HG03378 (cell line): ENCODE data around the gene FBXO3.

Experiments used
- ATAC-seq: cut with Tn5 transposase; IDR thresholded peaks from one replicate; pipeline ENCODE4 v1.9.1; 2021; ENCODE audit warnings: mild to moderate bottlenecking, moderate library complexity; ENCODE audit not compliant: unreplicated experiment

The FBXO3 gene

GRCh38 chr11:33773404-33773986, 825 bp downstream of the FBXO3 start:
- ATAC-seq = no peak

- ATAC-seq = no peak
These were observed 1.4 kb downstream of the FBXO3 start for GRCh38 chr11:33772870-33773269.

DNA sequence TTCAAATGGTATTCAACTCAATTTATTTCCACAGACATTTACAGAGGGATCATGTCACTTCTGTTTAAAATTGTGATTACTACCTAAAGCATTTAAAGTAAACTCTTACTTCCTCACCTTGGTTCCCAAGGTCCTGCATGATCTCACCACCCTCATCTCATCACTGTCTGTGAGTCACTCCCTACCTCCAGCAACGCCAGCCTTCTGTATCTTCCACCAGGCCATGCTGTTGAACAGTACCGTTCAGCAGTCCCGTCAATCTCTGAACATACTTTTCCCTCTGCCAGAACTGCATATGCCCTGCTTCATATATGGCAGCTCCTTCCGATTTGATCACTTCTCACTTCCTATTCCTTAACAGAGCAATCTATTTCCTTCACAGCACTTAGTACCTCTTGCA, 2.0 kb downstream of the FBXO3 start:
- no peak for ATAC-seq

GRCh38 chr11:33770236-33770635, 4.1 kb downstream of the FBXO3 start:
- ATAC-seq = no peak

DNA sequence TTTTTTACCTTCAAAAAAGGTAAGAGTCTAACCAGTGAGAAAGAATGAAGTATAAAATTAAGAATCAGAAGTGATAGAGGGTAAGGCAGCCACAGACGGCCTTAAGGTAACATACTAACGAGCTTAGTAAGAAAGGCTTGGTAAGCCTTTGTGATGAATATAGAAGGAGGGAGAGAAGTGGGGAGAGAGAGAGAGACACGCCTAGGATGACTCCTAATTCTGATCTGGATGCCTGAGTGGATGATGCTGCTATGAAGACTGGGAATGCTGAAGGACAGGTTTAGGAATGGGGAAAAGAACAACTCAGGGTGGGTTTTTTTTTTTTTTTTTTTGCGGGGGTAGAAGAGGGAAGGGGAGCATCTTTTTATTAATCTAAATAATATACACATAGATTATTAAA, 4.8 kb downstream of the FBXO3 start:
- no peak for ATAC-seq

DNA sequence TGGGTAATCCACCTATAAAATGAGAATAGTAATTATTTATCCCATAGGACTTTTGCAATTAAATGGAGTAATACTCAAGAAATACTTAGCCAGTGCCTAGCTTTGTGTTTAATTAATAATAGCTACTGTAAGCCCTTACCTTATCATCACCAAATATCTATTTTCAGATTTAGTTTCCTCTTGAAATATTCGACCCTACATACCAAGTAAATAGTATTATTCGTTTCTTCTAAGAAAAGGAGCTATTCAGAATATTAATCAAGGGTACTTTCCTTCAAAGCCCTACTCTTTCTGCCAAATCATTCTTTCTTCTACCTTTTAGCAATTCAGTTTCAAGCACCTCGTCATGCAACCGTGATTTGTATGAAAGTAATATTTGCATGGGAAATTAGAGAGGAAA, 6.7 kb downstream of the FBXO3 start:
- ATAC-seq = no peak

GRCh38 chr11:33766085-33766484, 8.2 kb downstream of the FBXO3 start:
- no peak for ATAC-seq

DNA sequence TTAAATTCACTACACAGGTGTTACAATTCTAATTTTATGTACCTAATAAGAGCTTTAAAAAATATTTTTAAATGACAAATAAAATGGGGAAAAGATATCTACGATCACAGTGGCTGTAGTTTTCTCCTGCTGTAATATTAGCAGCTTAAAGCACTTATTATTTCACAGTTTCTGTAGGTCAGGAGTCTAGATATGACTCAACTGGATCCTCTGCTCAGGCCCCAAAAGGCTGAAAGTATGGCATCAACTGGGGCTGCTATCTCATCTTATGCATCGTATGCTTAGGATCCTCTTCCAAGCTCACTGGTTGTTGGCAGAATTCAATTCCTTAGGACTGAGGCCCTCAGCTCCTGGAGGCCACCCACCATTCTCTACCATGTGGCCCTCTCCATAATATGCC, 12.8 kb downstream of the FBXO3 start:
- peak; percentile 95 for ATAC-seq

DNA sequence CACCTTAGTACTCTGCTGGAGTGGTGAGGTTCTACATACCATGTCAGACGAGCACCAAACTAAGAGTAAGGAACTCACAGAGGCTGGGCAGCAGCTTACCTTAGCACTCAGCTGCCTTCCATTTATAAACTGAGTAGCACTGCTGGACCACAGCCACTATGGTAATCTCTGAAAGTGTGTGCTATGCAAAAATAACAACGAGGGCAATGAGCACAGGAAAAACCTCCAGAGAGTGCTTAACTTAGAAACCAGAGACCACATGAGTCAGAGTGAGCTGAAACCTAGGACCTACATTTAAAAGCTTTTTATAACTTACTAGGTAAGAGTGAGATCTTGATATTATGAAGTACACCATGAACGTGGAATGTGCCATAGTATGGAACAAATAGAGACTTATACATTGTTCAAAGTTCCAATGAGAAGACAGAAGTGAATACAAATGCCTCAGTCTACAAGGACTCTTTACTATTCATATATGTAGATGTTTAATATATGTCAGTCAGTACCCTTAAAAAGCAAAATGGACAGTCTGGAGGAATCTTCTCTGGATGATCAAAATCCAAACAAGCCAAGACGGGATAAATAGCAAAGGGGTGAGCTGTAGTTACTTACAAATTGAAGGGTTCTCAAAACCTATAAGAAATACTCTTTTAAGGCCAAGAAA, 20.9 kb downstream of the FBXO3 start:
- peak; percentile 99 for ATAC-seq

GRCh38 chr11:33751878-33752277, 22.4 kb downstream of the FBXO3 start:
- no peak for ATAC-seq

- no peak for ATAC-seq
These were observed 26.3 kb downstream of the FBXO3 start for GRCh38 chr11:33747979-33748378.

DNA sequence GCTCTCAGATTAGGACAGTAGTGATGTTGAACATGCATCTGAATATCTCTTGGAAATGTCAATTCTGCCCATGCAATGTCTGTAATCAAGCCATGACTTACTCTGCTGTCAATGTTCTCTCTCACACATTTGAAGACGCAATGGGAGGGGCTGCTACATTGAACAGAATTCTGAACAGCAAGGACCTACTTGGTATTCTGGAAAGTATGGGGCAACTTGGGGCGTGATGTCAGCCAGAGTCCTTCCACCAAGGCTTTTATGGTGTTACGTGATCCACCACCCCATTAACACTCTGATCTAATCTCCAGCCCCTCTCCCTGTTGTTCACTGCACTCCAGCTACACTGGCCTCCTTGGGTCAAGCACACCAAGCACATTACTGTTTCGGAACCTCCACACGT, 31.0 kb downstream of the FBXO3 start:
- no peak for ATAC-seq

- ATAC-seq = no peak
These were observed 32.0 kb downstream of the FBXO3 start for GRCh38 chr11:33742249-33742851.

GRCh38 chr11:33741806-33742205, 32.5 kb downstream of the FBXO3 start:
- no peak for ATAC-seq

- ATAC-seq = no peak
These were observed 36.9 kb downstream of the FBXO3 start for GRCh38 chr11:33737362-33737821.

DNA sequence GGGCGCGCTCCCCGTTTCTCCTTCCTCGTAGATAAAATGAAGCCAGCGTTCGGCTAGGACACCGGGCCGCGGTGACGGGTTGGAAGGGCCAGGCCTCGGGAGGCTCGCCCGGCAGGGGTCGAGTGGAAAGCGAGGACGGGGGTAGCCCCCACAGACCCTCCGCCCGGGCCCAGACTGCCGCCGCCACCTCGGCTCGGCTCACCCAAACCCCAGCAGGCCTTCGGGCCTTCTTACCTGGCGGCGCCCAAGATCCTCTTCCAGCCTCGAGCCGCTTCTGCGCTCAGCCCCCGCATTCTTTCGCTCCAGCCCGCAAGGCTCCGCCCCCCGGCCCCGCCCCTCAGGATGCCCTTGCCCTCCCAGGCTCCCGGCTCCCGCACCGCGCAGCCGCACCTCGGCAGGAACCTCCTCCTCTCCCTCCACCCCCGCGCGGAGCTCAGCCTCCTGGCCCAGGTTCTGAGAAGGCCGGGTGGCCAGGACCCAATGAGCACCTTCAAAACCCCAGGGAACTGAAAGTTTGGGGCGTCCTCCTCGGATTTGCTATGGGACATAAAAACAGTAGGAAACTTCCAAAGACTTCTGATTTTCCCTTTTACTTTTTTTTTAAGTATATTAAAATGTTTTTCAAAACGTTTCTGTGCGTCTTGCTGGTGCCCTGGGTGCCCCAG, 38.0 kb downstream of the FBXO3 start, which contains the start of gene CD59:
TSS of gene CD59 (minus strand) at position 276 of the 665 bp plus-strand sequence. CDS start 13,978 bp downstream, outside the sequence.
- peak; percentile 49 for ATAC-seq

- peak; percentile 42 for ATAC-seq
These were observed 38.8 kb downstream of the FBXO3 start for GRCh38 chr11:33735271-33736147.

- ATAC-seq = no peak
These were observed 39.7 kb downstream of the FBXO3 start for GRCh38 chr11:33734441-33735270.

DNA sequence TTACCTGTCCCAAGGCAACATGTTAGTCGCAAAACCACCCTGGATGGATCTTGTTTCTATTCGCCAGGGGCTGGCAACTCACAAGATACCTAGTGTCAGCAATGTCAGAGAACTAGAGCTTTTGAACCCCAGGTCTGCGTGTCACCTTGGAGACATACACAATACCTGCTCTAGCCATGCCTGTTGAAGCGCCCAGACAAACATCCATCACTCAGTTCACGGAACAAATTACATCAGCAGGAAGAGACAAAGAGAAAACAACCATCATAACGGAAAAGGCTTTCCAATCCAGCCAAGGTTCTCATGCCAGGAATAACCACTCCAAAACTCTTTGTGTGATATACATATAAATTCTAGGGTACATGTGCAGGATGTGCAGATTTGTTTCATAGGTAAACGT, 40.3 kb downstream of the FBXO3 start:
- no peak for ATAC-seq
